Panc1 (cell line): ENCODE measurements around the gene ST3GAL6. TPM values are rescaled to one million over a fixed set of nuclear protein-coding genes. Genes with fewer than 3 reads are reported as not detected.

Experiments used
- ATAC-seq: fragments of 200-7000 bp; cut with Tn5 transposase; 2 replicates; pipeline ENCODE4 v1.9.1; 2020; ENCODE audit warnings: mild to moderate bottlenecking, moderate library complexity
- BruUV-seq: library from RNA; stranded (reverse); fragments of 400-500 nt; replicated peaks from 2 replicates; lab custom pipeline; 2021; lab: Mats Ljungman, UMichigan
- CTCF ChIA-PET: fragments of 300-600 bp; sonication (Branson Sonifier 250); formaldehyde crosslinking; loops from one replicate; lab custom pipeline; 2022; ENCODE audit warnings: antibody characterized with exemption; lab: Charles Lee
- POLR2A ChIA-PET: fragments of 300-600 bp; sonication (Branson Sonifier 250); formaldehyde crosslinking; loops from one replicate; lab custom pipeline; 2022; ENCODE audit warnings: antibody characterized with exemption; lab: Charles Lee
- DNase-seq: peaks from one replicate; pipeline ENCODE4 v3.0.0-alpha.2; 2010; ENCODE audit warnings: low read depth, low spot score
- H3K27ac ChIP-seq: 2 replicates; pipeline ENCODE4 v1.5.1; 2011; ENCODE audit warnings: mild to moderate bottlenecking, low read length, inconsistent platforms
- H3K27me3 ChIP-seq: fragments of 200-500 bp; sonication (Bioruptor generic); 2 replicates; pipeline ENCODE4 v1.6.0; 2014; ENCODE audit warnings: low read length, inconsistent platforms; ENCODE audit not compliant: control insufficient read depth, insufficient read depth
- H3K36me3 ChIP-seq: fragments of 200-500 bp; sonication (Bioruptor generic); 2 replicates; pipeline ENCODE4 v1.5.1; 2014; ENCODE audit warnings: inconsistent platforms, mild to moderate bottlenecking, low read length, moderate library complexity; ENCODE audit not compliant: control insufficient read depth, insufficient read depth
- H3K4me1 ChIP-seq: 2 replicates; pipeline ENCODE4 v1.5.1; 2011; ENCODE audit warnings: inconsistent platforms, mild to moderate bottlenecking, low read length, moderate library complexity; ENCODE audit not compliant: control insufficient read depth, insufficient read depth
- H3K4me3 ChIP-seq, 2 experiments: 2 replicates each; pipeline ENCODE4 v1.5.1; 2011 to 2012; ENCODE audit warnings: low read depth in 2 of 2, low read length in 2 of 2, mild to moderate bottlenecking in 2 of 2, inconsistent platforms in 1 of 2, moderate library complexity in 1 of 2
- H3K9me3 ChIP-seq: fragments of 200-500 bp; sonication (Bioruptor generic); 2 replicates; pipeline ENCODE4 v1.5.1; 2014; ENCODE audit warnings: low read depth, mild to moderate bottlenecking, inconsistent platforms, low read length, moderate library complexity; ENCODE audit not compliant: control insufficient read depth, insufficient read depth
- CTCF ChIP-seq: fragments of 450-650 bp; IDR thresholded peaks from 2 replicates; pipeline ENCODE4 v1.5.1; 2017; ENCODE audit warnings: mild to moderate bottlenecking
- POLR2AphosphoS5 ChIP-seq: IDR thresholded peaks from 2 replicates; pipeline ENCODE4 v1.6.1; 2012; ENCODE audit warnings: mild to moderate bottlenecking, low read depth, low read length, moderate library complexity
- REST ChIP-seq, 2 experiments: IDR thresholded peaks; 2 replicates each; pipeline ENCODE4 v1.6.1; 2011 to 2012; ENCODE audit warnings: low read depth in 2 of 2, control low read depth in 1 of 2, low read length in 1 of 2, mild to moderate bottlenecking in 1 of 2, moderate library complexity in 1 of 2; ENCODE audit not compliant: insufficient read depth in 1 of 2
- SIN3A ChIP-seq: IDR thresholded peaks from 2 replicates; pipeline ENCODE4 v1.6.1; 2012; ENCODE audit warnings: low read depth, mild to moderate bottlenecking, low read length, moderate library complexity, borderline replicate concordance; ENCODE audit not compliant: insufficient read depth
- TCF7L2 ChIP-seq: IDR thresholded peaks from 2 replicates; pipeline ENCODE4 v1.6.1; 2011; ENCODE audit warnings: mild to moderate bottlenecking, low read depth, low read length, inconsistent platforms
- in situ Hi-C: cut with HindIII; loops from 2 replicates; pipeline ENCODE4 v1.10.0; 2016; ENCODE audit warnings: low sequenced_read_pairs, low pct_unique_long_range_greater_than_20kb
- intact Hi-C: fragments of 100-400 bp; cut with micrococcal nuclease; formaldehyde crosslinking; loops from one replicate; pipeline ENCODE4 v1.10.0; 2022; ENCODE audit not compliant: unreplicated experiment
- total RNA-seq: library from RNA; stranded (reverse); gene quantifications from one replicate; pipeline ENCODE4 v1.2.1, GENCODE V29; 2021; ENCODE audit not compliant: unreplicated experiment

ST3GAL6 gene
- total RNA-seq, 1 experiment from 2014 or later: 0.15 TPM

GRCh38 chr3:98735296-98735695 lies 27.8 kb upstream of the ST3GAL6 start:
- DNase-seq (no peak), ATAC-seq (no peak)
- peaks cover 40% of the 10 kb centered on the region for H3K27me3 ChIP-seq
- no peak overlapping the region for H3K27ac ChIP-seq
- H3K9me3 ChIP-seq: no peaks in the 10 kb centered on the region
- no peaks in the 10 kb centered on the region; the same call in 1 of the 2 replicates for H3K4me1 ChIP-seq
- POLR2A ChIA-PET: no interaction called here
- no peak overlapping the region for H3K4me3 ChIP-seq
- BruUV-seq: no TSS peak
- no peaks in the 10 kb centered on the region; the same call in 1 of the 2 replicates for H3K36me3 ChIP-seq
- CTCF ChIA-PET: no interaction called here
- intact Hi-C loops: no loop called here
- TF ChIP-seq SIN3A (no peak), CTCF (no peak), POLR2AphosphoS5 (no peak), REST (IDR thresholded peaks at IDR 0.05; ENCODE audit: insufficient read depth in 1 of 2, low read depth in 2 of 2, low read length in 1 of 2) (no peak)
- in situ Hi-C loops: no loop called here

GRCh38 chr3:98735761-98736269 lies 27.3 kb upstream of the ST3GAL6 start:
- Histone ChIP-seq H3K27me3 (peaks cover 35% of the 10 kb centered on the region), H3K9me3 (no peaks in the 10 kb centered on the region), H3K27ac (no peak overlapping the region), H3K4me3 (no peak overlapping the region), H3K36me3 (no peaks in the 10 kb centered on the region; the same call in 1 of the 2 replicates), H3K4me1 (no peaks in the 10 kb centered on the region; the same call in 1 of the 2 replicates)
- DNase-seq (no peak), ATAC-seq (no peak)
- ChIA-PET CTCF (no interaction called here), POLR2A (no interaction called here)
- in situ Hi-C loops: no loop called here
- no TSS peak for BruUV-seq
- intact Hi-C loops: no loop called here
- TF ChIP-seq CTCF (no peak), POLR2AphosphoS5 (no peak), TCF7L2 (no peak), SIN3A (no peak), REST (IDR thresholded peaks at IDR 0.05; ENCODE audit: insufficient read depth in 1 of 2, low read depth in 2 of 2, low read length in 1 of 2) (no peak)
